Measurements from ENCODE around the gene SPIN1.
A peak's percentile ranks its signal among the peaks of the same experiment; 100 is the strongest.
"Not testable (repeated sequence)": the region's sequence is repeated elsewhere in the genome, so short reads cannot be mapped to it uniquely, and the experiment has no call there.

SPIN1 gene

DNA sequence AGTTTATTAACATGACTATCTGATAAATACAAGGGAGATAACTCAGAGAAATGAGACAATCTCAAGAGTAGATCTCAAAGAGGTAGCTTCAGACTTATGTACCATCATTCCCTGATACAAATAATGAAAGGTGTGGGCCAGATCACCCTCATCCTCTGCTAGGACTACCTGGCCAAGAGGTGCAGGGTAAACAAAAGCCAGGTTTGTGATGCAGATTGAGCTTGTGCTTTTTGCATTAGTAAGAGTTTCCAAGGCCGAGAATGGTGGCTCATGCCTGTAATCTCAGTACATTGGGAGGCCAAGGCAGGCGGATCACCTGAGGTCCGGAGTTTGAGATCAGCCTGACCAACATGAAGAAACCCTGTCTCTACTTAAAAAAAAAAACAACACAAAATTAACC is 8.9 kb upstream of the SPIN1 start:
- Mint-ChIP-seq H3K27me3 (no peaks in the 10 kb centered on the region), H3K27ac (no peak overlapping the region), H3K4me3 (no peak overlapping the region), H3K9me3 (no peaks in the 10 kb centered on the region), H3K4me1 (no peaks in the 10 kb centered on the region), H3K36me3 (no peaks in the 10 kb centered on the region)
- ATAC-seq = no peak

DNA sequence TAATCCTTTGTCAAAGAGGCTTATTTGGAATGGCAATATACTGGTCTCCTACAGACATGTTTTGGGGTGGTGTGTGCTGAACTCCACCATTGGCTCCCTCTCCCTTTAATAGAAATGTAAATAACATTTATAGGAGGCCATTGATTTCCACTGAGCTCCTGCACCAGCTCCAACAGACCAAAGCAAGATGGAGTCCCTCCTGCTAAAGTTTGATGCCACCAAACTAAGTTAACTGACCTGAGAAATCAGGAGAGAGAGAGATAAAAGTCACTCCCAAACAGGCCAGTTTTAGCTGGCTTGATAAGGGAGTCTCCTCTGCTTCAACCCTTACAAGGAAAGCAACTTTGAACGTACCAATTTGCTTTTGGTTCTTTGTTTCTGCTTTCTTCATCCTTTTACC is 8.1 kb upstream of the SPIN1 start:
- Mint-ChIP-seq H3K9me3 (no peaks in the 10 kb centered on the region), H3K27ac (no peak overlapping the region), H3K4me3 (no peak overlapping the region), H3K4me1 (no peaks in the 10 kb centered on the region), H3K27me3 (no peaks in the 10 kb centered on the region), H3K36me3 (no peaks in the 10 kb centered on the region)
- ATAC-seq = no peak

DNA sequence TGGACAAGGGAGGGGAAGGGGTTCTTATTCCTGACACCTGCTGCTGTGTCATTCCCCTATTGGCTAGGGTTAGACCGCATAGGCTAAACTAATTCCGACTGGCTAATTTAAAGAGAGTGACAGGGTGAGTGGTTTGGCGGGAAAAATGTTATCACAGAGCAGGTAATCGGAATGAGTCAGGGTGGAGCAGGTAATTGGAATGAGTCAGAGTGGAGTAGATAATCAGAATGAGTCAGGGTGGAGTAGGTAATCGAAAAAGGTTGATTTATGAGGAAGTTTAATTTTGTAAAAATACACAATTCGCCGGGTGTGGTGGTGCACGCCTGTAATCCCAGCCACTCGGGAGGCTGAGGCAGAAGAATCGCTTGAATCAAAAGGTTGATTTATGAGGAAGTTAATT is 6.9 kb upstream of the SPIN1 start:
- H3K4me1 Mint-ChIP-seq, H3K36me3 Mint-ChIP-seq, H3K9me3 Mint-ChIP-seq, ATAC-seq, H3K4me3 Mint-ChIP-seq, H3K27ac Mint-ChIP-seq, H3K27me3 Mint-ChIP-seq: not testable (repeated sequence)

DNA sequence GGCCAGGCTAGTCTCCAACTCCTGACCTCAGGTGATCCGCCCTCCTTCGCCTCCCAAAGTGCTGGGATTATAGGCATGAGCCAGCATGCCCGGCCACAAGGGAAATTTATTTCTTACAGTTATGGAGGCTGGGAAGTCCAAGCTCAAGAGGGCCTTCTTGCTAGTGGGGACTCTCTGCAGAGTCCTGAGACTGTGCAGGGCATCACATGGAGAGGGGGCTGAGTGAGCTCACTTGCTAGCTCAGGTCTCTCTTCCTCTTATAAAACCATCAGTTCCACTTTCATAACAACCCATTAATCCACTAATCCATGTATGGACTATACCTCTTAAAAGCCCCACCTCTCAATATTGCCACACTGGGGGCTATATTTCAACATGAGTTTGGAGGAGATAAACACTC is 5.1 kb upstream of the SPIN1 start:
- no peak overlapping the region for H3K4me3 Mint-ChIP-seq
- H3K4me1 Mint-ChIP-seq = peaks cover 9% of the 10 kb centered on the region
- no peaks in the 10 kb centered on the region for H3K36me3 Mint-ChIP-seq
- ATAC-seq = no peak
- no peaks in the 10 kb centered on the region for H3K9me3 Mint-ChIP-seq
- no peak overlapping the region for H3K27ac Mint-ChIP-seq
- no peaks in the 10 kb centered on the region for H3K27me3 Mint-ChIP-seq

DNA sequence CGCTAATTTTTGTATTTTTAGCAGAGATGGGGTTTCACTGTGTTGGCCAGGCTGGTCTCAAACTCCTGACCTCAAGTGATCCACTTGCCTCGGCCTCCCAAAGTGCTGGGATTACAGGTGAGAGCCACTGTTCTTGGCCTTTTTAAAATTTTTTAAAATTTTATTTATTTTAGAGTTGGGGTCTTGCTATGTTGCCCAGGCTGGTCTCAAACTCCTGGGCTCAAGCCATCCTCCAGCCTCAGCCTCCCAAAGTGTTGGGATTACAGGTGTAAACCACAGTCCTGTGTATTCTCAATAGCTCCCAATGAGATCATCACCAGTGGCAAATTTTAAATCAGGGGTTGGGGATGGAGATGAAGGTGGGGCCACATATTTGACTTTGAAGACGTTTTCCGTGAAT is 2.1 kb upstream of the SPIN1 start:
- H3K27me3 Mint-ChIP-seq, H3K4me1 Mint-ChIP-seq: not testable (repeated sequence)

DNA sequence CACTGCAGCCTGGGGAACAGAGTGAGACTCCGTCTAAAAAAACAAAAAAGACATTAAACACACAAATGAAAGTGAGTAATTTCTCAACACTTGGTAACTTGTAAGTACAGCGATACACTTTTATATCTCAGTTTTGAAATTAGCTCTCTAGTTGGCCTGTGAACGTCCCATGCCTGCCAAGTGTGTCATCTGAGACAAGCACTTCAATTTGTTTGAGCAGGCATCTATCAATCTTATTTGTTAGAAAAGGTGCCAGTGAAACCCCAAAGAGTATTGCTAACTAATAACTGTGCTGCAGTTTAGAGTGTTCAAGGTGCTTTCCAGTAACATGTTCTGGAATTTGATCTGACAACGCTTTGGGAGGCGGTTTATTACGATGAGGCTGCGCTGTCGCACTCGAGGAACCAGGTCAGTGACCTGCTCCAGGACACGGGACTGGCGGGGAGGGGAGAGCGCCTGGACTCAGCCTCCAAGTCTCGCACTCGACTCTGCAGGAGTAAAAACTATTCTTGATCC is 1.1 kb upstream of the SPIN1 start:
- peak overlapping the region; percentile 78 for H3K27ac Mint-ChIP-seq
- no peaks in the 10 kb centered on the region for H3K27me3 Mint-ChIP-seq
- H3K36me3 Mint-ChIP-seq = no peaks in the 10 kb centered on the region
- peak overlapping the region; percentile 83 for H3K4me3 Mint-ChIP-seq
- H3K4me1 Mint-ChIP-seq = peaks cover 17% of the 10 kb centered on the region
- no peak for ATAC-seq
- H3K9me3 Mint-ChIP-seq = no peaks in the 10 kb centered on the region

More for the DNA sequence above, 2.1 kb upstream of the SPIN1 start:
- ATAC-seq, H3K27ac Mint-ChIP-seq, H3K4me3 Mint-ChIP-seq, H3K9me3 Mint-ChIP-seq, H3K36me3 Mint-ChIP-seq: not testable (repeated sequence)

DNA sequence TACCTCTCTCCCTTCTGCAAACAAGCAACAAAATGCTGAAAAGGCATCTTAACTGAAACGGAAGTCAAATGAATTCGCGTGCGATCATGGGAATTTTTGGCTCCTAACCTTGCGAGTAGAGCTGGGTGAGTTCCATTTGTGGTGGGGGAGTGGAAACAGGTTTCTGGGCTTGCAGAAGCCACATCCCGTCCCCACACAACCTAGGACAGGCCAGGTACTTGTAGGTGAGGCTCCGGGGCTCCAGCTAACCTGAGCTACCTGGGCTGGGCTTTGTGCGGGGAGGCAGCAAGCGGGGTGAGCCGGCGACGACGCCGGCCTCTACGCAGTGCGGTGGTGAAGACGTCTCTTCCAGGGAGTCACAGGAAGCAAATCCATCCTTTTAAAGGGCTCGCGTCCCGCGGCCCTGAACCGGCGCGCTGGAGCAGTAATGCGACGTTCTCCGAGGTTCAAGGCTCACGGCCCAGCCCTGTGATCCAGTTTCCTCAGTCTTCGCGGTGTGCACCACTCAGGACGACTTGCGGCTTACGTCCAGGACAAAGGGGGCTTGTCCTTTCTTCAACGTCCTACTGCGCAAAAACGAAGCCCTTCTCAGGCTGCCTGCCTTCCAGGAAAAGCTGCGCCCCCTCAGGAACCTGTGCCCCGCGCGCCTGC is 567 bp upstream of the SPIN1 start:
- Mint-ChIP-seq H3K4me3 (peak overlapping the region; percentile 83), H3K27me3 (no peaks in the 10 kb centered on the region), H3K9me3 (no peaks in the 10 kb centered on the region), H3K27ac (peak overlapping the region; percentile 78), H3K4me1 (peaks cover 23% of the 10 kb centered on the region), H3K36me3 (no peaks in the 10 kb centered on the region)
- peak; percentile 1 for ATAC-seq

DNA sequence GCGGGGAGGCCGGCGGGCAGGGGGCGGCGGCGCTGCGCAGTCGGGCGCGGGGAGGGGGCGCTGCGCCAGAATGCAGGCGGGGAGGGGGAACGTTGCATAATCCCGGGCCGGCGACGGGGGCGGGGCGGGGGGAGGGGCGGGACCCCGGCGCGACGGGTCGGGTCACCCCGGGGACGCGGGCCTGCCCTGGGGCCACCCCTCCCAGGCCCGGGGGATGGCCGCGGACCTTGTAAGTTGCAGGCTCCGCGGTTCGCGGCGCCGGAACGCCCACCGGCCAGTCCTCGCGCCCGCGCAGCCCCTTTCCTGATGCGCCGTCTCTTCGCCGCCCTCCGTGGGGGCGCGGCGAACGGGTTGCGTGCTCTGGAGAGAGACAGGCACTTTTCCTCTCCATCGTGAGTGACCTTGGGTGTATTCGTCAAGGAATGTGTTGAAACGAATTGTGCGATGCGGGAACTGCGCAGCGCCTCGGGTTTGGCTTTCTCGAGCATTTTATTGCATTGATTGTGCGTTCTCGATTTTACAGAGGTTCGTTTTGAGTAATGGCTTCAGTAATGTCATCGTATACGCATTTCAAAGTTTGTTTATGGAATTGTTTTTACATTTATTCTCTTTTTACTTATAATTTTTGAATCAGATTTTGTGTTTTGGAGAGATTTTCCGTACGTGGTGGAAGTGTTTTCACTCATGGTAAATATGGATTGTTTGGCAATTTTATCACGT is 802 bp downstream of the SPIN1 start:
- H3K4me1 Mint-ChIP-seq = peaks cover 28% of the 10 kb centered on the region

DNA sequence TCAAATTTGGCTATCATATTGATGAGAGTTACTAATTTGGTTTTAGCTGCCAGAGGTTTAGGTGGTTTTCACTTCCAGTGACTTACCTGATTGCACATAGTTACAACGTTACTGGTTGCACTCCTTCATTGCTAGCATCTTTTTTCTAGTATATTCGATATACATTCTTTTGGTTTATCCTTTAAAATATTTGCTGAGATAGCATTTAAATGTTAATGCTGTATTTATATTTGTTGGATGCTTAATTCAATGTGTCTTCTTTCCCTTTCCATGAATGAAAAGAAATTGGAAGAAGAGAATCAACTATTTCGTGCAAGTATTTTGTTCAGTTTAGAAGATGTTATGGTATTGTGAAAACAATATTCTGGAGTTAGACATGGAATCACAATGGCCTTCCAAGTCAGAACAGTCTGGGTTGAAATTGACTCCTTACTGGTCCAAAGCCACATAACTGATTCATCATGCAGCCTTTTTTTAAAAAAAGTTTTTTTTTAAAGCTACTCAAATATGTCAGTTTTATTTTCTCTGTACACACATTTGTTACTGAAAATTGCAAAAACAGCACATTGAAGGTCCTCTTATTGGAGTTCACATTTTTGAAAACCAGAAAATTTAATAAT is 2.2 kb downstream of the SPIN1 start:
- H3K4me3 Mint-ChIP-seq = no peak overlapping the region
- H3K27ac Mint-ChIP-seq = no peak overlapping the region
- peaks cover 28% of the 10 kb centered on the region for H3K4me1 Mint-ChIP-seq
- H3K27me3 Mint-ChIP-seq = no peaks in the 10 kb centered on the region
- no peaks in the 10 kb centered on the region for H3K36me3 Mint-ChIP-seq
- no peaks in the 10 kb centered on the region for H3K9me3 Mint-ChIP-seq
- ATAC-seq = no peak

More for the DNA sequence above, 802 bp downstream of the SPIN1 start:
- H3K27ac Mint-ChIP-seq = peak overlapping the region; percentile 79
- peak; percentile 66 for ATAC-seq
- no peaks in the 10 kb centered on the region for H3K27me3 Mint-ChIP-seq
- no peaks in the 10 kb centered on the region for H3K36me3 Mint-ChIP-seq
- H3K9me3 Mint-ChIP-seq = no peaks in the 10 kb centered on the region
- H3K4me3 Mint-ChIP-seq = peak overlapping the region; percentile 89

DNA sequence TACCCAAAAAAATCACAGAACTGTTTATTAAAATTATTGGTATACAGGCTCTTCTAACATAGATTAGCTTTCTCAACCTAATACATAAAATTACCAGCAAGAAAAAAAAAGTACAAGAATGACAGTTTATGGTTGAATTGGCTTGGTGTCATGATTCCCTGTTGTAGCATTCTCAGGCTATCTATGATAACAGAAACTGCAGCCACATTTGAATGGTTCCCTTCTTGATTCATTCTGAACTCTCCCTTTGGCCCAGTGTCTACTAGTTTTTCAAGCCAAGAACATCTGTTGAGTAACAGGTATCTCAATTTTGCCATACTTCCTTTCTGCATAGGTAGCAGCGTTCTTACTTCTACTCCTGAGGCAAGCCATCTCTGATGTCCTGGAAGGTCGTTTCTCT is 3.0 kb downstream of the SPIN1 start:
- H3K27me3 Mint-ChIP-seq = no peaks in the 10 kb centered on the region

DNA sequence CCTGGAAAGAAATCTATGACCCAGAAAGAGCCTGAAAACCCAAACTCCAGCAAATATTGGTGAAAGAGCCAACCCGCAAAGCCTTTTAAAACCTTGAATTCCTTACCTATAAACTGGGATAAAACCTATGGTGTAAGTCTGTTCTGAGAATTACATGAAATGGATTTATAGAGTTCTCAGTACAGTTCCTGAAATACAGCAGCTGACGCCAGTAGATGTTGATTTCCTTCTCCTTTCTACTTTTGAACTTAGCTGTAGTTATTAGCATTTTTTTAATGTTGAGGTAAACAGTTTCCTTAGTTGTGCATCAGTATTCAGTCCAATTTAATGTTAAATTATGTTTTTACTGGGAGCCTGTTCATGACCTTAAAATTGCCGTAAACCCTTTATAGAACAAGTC is 3.7 kb downstream of the SPIN1 start:
- no peaks in the 10 kb centered on the region for H3K36me3 Mint-ChIP-seq
- H3K4me3 Mint-ChIP-seq = no peak overlapping the region
- no peaks in the 10 kb centered on the region for H3K27me3 Mint-ChIP-seq
- H3K9me3 Mint-ChIP-seq = no peaks in the 10 kb centered on the region
- no peak for ATAC-seq
- H3K27ac Mint-ChIP-seq = peak overlapping the region; percentile 16
- H3K4me1 Mint-ChIP-seq = peaks cover 28% of the 10 kb centered on the region

More for the DNA sequence above, 3.0 kb downstream of the SPIN1 start:
- ATAC-seq = no peak
- H3K4me3 Mint-ChIP-seq = no peak overlapping the region
- H3K27ac Mint-ChIP-seq = peak overlapping the region; percentile 16
- H3K9me3 Mint-ChIP-seq = no peaks in the 10 kb centered on the region
- peaks cover 28% of the 10 kb centered on the region for H3K4me1 Mint-ChIP-seq
- H3K36me3 Mint-ChIP-seq = no peaks in the 10 kb centered on the region

DNA sequence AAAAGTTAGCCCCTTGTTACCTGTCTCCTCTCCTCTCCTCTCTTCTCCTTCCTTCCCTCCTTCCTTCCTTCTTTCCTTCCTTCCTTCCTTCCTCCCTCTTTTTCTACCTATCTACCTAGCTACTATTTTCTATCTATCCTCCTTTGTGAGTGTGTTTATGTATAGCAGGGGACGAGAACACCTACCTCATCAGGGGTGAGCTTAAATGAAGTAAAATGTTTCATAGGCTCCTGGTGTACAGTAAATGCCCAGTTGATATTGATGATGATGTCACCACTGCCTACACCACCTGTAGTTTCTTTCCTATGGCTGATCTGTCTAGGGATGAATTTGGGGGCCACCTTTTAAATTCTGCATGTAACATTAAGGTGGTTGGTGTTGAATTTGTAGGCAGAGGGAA is 4.3 kb downstream of the SPIN1 start:
- no peak for ATAC-seq
- Mint-ChIP-seq H3K9me3 (no peaks in the 10 kb centered on the region), H3K4me1 (peaks cover 22% of the 10 kb centered on the region), H3K27ac (no peak overlapping the region), H3K27me3 (no peaks in the 10 kb centered on the region), H3K36me3 (no peaks in the 10 kb centered on the region), H3K4me3 (no peak overlapping the region)

DNA sequence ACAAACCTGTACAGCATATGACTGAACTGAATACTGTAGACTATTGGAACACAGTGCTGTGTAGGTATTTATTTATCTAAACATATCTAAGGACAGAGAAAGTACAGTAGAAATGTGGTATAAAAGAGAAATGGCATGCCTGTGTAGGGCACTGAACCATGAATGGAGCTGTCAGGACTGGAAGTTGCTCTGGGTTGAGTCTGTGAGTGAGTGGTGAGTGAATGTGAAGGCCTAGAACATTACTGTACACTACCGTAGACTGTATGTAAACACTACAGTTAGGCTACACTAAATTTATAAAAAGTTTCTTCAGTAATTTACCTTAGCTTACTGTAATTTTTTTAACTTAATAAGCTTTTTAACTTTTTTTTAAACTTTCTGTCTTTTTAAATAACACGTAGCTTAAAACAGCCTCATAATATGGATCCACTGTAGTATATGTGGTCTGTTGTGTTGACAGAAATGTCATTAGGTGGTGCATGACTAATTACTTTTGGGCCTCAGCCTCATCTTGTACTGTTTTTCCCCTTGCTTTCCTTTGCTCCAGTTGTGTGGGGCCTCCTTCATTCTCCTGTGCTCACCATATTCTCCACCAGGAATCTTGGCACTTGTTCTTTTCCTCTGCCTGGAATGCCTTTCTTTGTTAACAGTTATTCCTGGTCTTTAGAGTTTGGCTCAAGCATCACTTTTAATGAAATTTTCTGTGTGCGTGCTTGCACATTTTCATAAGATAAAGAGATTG is 8.8 kb downstream of the SPIN1 start:
- no peak overlapping the region for H3K27ac Mint-ChIP-seq

DNA sequence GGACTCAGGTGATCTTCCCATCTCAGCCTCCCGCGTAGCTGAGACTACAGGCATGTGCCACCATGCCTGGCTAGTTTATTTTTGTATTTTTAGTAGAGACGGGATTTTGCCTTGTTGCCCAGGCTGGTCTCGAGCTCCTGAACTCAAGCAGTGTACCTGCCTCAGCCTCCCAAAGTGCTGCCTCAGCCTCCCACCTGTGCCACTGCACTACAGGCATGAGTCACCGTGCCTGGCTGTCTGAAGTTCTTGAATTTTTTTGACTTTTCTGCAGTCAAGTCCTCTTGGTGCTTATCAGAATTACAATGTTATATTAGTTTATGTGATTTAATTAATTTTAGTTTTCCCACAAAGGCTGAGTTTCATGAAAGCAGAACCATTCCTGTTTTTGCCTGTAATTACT is 9.8 kb downstream of the SPIN1 start:
- no peak for ATAC-seq
- H3K27me3 Mint-ChIP-seq = no peaks in the 10 kb centered on the region
- no peak overlapping the region for H3K4me3 Mint-ChIP-seq
- no peak overlapping the region for H3K27ac Mint-ChIP-seq
- no peaks in the 10 kb centered on the region for H3K9me3 Mint-ChIP-seq
- peaks cover 18% of the 10 kb centered on the region for H3K4me1 Mint-ChIP-seq
- peaks cover 18% of the 10 kb centered on the region for H3K36me3 Mint-ChIP-seq

More for the DNA sequence above, 8.8 kb downstream of the SPIN1 start:
- Mint-ChIP-seq H3K36me3 (peaks cover 9% of the 10 kb centered on the region), H3K9me3 (no peaks in the 10 kb centered on the region), H3K27me3 (no peaks in the 10 kb centered on the region), H3K4me1 (peaks cover 20% of the 10 kb centered on the region), H3K4me3 (no peak overlapping the region)
- no peak for ATAC-seq

DNA sequence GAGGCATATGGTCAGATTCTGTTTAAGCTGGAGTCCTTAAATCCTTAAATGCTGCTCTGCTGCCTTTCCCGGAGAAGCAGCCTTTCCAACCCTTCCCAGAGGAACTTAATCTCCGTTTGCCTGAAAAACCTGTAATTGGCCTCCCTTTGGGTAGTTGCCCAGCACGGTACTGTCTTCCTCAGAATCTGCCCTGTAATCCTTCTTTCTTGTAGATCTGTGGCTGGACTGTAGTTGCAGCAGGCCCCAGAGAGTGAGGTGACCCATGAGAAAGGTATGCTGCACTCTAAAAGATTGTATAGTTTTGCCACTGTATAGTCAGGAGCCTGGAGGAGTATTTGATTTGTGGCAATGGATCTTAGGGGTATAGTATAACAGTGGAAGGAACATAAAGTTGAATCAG is 11.7 kb downstream of the SPIN1 start:
- no peak overlapping the region for H3K4me3 Mint-ChIP-seq
- ATAC-seq = no peak
- peaks cover 17% of the 10 kb centered on the region for H3K4me1 Mint-ChIP-seq
- H3K27me3 Mint-ChIP-seq = no peaks in the 10 kb centered on the region
- no peaks in the 10 kb centered on the region for H3K9me3 Mint-ChIP-seq
- peaks cover 18% of the 10 kb centered on the region for H3K36me3 Mint-ChIP-seq
- no peak overlapping the region for H3K27ac Mint-ChIP-seq
